MM.1S (cell line): ENCODE measurements around the gene AGAP1.

Experiments used
- DNase-seq: peaks from one replicate; pipeline ENCODE4 v3.0.0-alpha.2; 2015
- H2AFZ ChIP-seq: fragments of 300-600 bp; sonication (generic); 2 replicates; pipeline ENCODE4 v1.6.0; 2016; ENCODE audit warnings: antibody characterized with exemption, low read length
- H3F3A ChIP-seq: fragments of 300-600 bp; sonication (generic); 2 replicates; pipeline ENCODE4 v1.6.1; 2016; ENCODE audit warnings: mild to moderate bottlenecking, antibody characterized with exemption, low read length, moderate library complexity, mixed read lengths; ENCODE audit not compliant: insufficient read depth
- H3K27ac ChIP-seq: fragments of 300-600 bp; sonication (generic); 2 replicates; pipeline ENCODE4 v1.5.1; 2016; ENCODE audit warnings: mild to moderate bottlenecking, low read length
- H3K27me3 ChIP-seq: fragments of 300-600 bp; sonication (generic); replicated peaks from 2 replicates; pipeline ENCODE4 v1.6.0; 2016; ENCODE audit warnings: low read length; ENCODE audit not compliant: insufficient read depth
- H3K36me3 ChIP-seq: fragments of 300-600 bp; sonication (generic); replicated peaks from 2 replicates; pipeline ENCODE4 v1.6.1; 2016; ENCODE audit warnings: mild to moderate bottlenecking, low read length, mixed read lengths; ENCODE audit not compliant: insufficient read depth
- H3K4me1 ChIP-seq: fragments of 300-600 bp; sonication (generic); 2 replicates; pipeline ENCODE4 v1.6.1; 2016; ENCODE audit warnings: low read length, mixed read lengths
- H3K4me2 ChIP-seq: fragments of 300-600 bp; sonication (generic); 2 replicates; pipeline ENCODE4 v1.6.0; 2016; ENCODE audit warnings: low read depth, low read length
- H3K4me3 ChIP-seq: fragments of 300-600 bp; sonication (generic); 2 replicates; pipeline ENCODE4 v1.5.1; 2016; ENCODE audit warnings: low read length, mixed read lengths
- H3K79me2 ChIP-seq: fragments of 300-600 bp; sonication (generic); 2 replicates; pipeline ENCODE4 v1.6.1; 2016; ENCODE audit warnings: mixed run types, low read length, mixed read lengths
- H3K9ac ChIP-seq: fragments of 300-600 bp; sonication (generic); 2 replicates; pipeline ENCODE4 v1.6.1; 2016; ENCODE audit warnings: low read length, mixed read lengths
- H3K9me2 ChIP-seq: fragments of 300-600 bp; sonication (generic); replicated peaks from 2 replicates; pipeline ENCODE4 v1.6.1; 2016; ENCODE audit warnings: mild to moderate bottlenecking, low read length, mixed read lengths; ENCODE audit not compliant: insufficient read depth
- H3K9me3 ChIP-seq: fragments of 300-600 bp; sonication (generic); replicated peaks from 2 replicates; pipeline ENCODE4 v1.6.1; 2016; ENCODE audit warnings: mild to moderate bottlenecking, low read length, mixed read lengths; ENCODE audit not compliant: insufficient read depth
- H4K20me1 ChIP-seq: fragments of 300-600 bp; sonication (generic); 2 replicates; pipeline ENCODE4 v1.6.1; 2016; ENCODE audit warnings: mild to moderate bottlenecking, low read length, moderate library complexity, mixed read lengths; ENCODE audit not compliant: insufficient read depth
- CTCF ChIP-seq: fragments of 300-600 bp; sonication (generic); IDR thresholded peaks from 2 replicates; pipeline ENCODE4 v1.5.1; 2016; ENCODE audit warnings: antibody characterized with exemption, low read length, mixed read lengths
- EZH2 ChIP-seq: fragments of 300-600 bp; sonication (generic); optimal IDR thresholded peaks from 2 replicates; pipeline ENCODE3; 2017; ENCODE audit warnings: low read depth, mild to moderate bottlenecking, antibody characterized with exemption, low read length, mixed read lengths
- EZH2phosphoT487 ChIP-seq: fragments of 300-600 bp; sonication (generic); IDR thresholded peaks from 2 replicates; pipeline ENCODE4 v1.6.1; 2018; ENCODE audit warnings: antibody characterized with exemption, low read length

The AGAP1 gene

GRCh38 chr2:235897992-235898391 lies 404.1 kb downstream of the AGAP1 start:
- no peaks in the 10 kb centered on the region for H3F3A ChIP-seq
- no peak overlapping the region for H2AFZ ChIP-seq
- H3K4me2 ChIP-seq, result no peak overlapping the region
- no peaks in the 10 kb centered on the region for H3K9me2 ChIP-seq
- no peak overlapping the region for H3K9ac ChIP-seq
- H3K79me2 ChIP-seq, result no peaks in the 10 kb centered on the region
- H3K4me3 ChIP-seq, result no peak overlapping the region
- TF ChIP-seq EZH2phosphoT487 (no peak), CTCF (no peak), EZH2 (no peak)
- H3K27ac ChIP-seq, result no peak overlapping the region
- no peaks in the 10 kb centered on the region for H3K9me3 ChIP-seq
- DNase-seq, result no peak
- no peaks in the 10 kb centered on the region for H4K20me1 ChIP-seq
- no peaks in the 10 kb centered on the region for H3K4me1 ChIP-seq
- H3K36me3 ChIP-seq, result no peaks in the 10 kb centered on the region
- no peaks in the 10 kb centered on the region for H3K27me3 ChIP-seq

GRCh38 chr2:235898766-235899165 lies 404.9 kb downstream of the AGAP1 start:
- H3K27me3 ChIP-seq, result no peaks in the 10 kb centered on the region
- no peak overlapping the region for H3K4me3 ChIP-seq
- no peaks in the 10 kb centered on the region for H4K20me1 ChIP-seq
- H3K9ac ChIP-seq, result no peak overlapping the region
- H3K9me2 ChIP-seq, result no peaks in the 10 kb centered on the region
- no peaks in the 10 kb centered on the region for H3K4me1 ChIP-seq
- H3F3A ChIP-seq, result no peaks in the 10 kb centered on the region
- H3K79me2 ChIP-seq, result no peaks in the 10 kb centered on the region
- no peaks in the 10 kb centered on the region for H3K9me3 ChIP-seq
- H3K4me2 ChIP-seq, result no peak overlapping the region
- no peak for TF ChIP-seq EZH2
- no peak for DNase-seq
- no peak overlapping the region for H2AFZ ChIP-seq
- no peak overlapping the region for H3K27ac ChIP-seq
- H3K36me3 ChIP-seq, result no peaks in the 10 kb centered on the region

GRCh38 chr2:235900631-235901030 lies 406.8 kb downstream of the AGAP1 start:
- Histone ChIP-seq H4K20me1 (no peaks in the 10 kb centered on the region), H3K27ac (no peak overlapping the region), H3K4me1 (no peaks in the 10 kb centered on the region), H3F3A (no peaks in the 10 kb centered on the region), H3K4me2 (no peak overlapping the region), H3K9ac (no peak overlapping the region), H3K9me2 (no peaks in the 10 kb centered on the region), H3K9me3 (no peaks in the 10 kb centered on the region), H3K79me2 (no peaks in the 10 kb centered on the region), H3K4me3 (no peak overlapping the region), H3K36me3 (no peaks in the 10 kb centered on the region), H2AFZ (no peak overlapping the region), H3K27me3 (no peaks in the 10 kb centered on the region)
- TF ChIP-seq EZH2 (no peak), EZH2phosphoT487 (no peak), CTCF (no peak)
- no peak for DNase-seq

GRCh38 chr2:235901243-235901642 lies 407.4 kb downstream of the AGAP1 start:
- H3F3A ChIP-seq, result no peaks in the 10 kb centered on the region
- H4K20me1 ChIP-seq, result no peaks in the 10 kb centered on the region
- no peaks in the 10 kb centered on the region for H3K36me3 ChIP-seq
- H3K27ac ChIP-seq, result no peak overlapping the region
- H3K79me2 ChIP-seq, result no peaks in the 10 kb centered on the region
- H3K27me3 ChIP-seq, result no peaks in the 10 kb centered on the region
- no peaks in the 10 kb centered on the region for H3K9me3 ChIP-seq
- DNase-seq, result no peak
- H3K9me2 ChIP-seq, result no peaks in the 10 kb centered on the region
- H3K4me1 ChIP-seq, result no peaks in the 10 kb centered on the region
- H3K9ac ChIP-seq, result no peak overlapping the region
- H3K4me3 ChIP-seq, result no peak overlapping the region
- no peak overlapping the region for H2AFZ ChIP-seq
- TF ChIP-seq EZH2, result no peak
- no peak for TF ChIP-seq EZH2phosphoT487
- no peak for TF ChIP-seq CTCF
- H3K4me2 ChIP-seq, result no peak overlapping the region
